ENCODE results near the gene KLHL29. TPM values are rescaled to one million over a fixed set of nuclear protein-coding genes. Genes with fewer than 3 reads are reported as not detected.

The KLHL29 gene
- total RNA-seq, 1 donor from 2014 or later, result 3.6 TPM

DNA sequence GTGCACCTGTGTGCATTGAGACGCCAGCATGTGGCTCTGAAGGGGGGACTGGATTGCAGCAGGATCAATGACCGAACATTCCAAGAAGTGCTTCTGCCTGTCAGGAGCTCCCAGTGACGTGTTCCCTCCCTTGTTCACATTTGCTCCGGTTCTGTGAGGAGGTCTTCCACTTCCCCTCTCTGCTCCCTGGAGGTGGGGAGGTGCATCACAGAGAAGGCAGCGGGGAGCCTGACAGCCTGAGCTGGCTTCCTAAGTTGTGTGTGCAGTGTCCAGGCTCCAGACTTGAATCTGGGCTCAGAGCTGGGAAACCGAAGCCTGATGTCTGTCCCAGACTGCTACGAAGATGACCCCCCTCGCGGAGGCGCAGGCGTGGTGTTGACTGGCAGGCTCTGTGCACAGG lies 171.0 kb downstream of the KLHL29 start:
- no peak for ATAC-seq

DNA sequence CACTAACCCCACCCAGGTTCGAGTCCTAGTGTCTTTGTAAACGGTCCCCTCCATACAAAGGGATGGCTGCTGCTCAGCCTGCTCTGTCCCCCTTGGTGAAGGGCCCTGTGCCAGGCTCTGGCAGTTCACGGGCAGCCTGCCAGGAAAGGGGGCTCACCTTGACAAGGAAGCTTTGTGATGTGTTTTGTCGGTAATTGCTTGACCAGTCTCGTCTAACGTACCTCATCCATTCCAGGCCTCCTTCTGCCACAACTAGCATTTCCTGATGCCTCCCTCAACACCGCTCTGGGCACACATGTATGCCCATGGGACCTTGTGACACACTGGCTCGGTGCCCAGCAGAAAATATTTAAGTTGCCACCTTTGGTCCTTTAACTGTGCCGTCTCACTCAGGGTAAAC lies 171.9 kb downstream of the KLHL29 start:
- no peak for ATAC-seq

DNA sequence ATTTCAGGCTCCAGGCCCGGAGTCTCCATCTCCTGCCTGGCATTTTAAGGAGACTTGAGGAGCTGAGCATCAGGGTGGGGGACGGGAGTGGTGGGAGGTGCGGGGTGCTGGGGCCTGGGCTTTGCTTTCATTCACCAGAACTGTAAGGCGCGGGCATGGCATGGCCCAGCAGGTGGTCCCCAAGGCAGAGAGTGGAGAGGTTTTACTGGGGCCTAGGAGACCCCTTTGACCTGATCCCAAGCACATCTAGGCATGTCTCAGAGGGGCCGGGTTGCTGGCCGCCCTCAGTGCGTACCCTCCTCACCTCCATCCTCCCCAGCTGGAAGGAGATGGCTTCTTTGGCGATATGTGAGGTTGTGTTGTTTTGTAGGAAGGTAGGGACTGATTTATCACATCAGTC lies 172.5 kb downstream of the KLHL29 start:
- no peak for ATAC-seq

DNA sequence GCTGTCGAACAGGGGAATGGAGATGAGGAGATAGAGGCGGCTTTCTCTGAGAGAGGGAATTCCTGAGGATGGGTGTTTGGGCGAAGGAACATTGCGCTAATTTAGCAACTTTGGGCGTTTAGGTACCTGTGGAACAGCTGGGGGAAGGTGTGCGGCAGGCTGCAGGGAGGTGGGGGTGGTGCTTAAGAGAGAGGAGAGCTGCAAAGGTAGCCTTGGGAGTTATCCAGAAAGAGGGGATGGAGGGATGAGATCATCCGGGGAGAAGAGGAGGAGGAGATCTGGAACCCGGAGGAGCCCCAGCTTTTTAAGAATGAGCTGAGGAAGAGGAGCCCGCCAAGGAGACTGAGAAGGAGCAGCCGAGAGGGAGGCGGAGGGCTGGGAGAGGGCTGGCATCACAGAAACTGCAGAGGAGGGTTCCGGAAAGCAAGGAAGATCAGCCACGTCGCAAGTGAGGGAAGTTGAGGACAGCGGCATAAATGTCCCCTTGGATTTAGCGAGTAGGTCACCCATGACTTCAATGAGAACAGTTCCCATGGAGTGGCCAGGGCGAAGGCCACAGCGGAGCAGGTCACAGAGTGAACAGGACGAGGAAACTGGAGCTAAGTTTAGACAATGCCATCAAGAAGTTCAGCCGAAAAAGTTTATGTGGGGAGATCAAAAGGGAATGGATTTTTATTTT lies 174.7 kb downstream of the KLHL29 start:
- no peak for ATAC-seq

DNA sequence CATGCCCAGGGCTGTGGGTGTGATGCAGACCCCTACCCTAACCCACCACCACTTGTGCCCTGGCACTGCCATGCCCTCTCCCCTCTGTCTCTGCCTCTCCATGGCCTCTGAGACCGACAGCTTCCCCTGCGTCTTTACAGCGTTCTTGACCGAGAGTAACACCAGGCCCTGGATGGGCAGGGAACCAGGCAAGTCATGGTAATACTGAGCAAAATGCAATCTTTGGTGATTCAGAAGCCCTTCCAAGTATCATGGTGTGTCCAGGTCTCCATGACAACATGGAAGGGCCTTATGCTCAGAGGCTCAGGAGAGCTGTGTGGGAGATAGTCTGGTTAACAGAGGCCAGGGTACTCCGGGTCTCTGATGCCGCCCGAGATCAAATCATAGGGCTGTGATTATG lies 176.1 kb downstream of the KLHL29 start:
- ATAC-seq, result no peak

DNA sequence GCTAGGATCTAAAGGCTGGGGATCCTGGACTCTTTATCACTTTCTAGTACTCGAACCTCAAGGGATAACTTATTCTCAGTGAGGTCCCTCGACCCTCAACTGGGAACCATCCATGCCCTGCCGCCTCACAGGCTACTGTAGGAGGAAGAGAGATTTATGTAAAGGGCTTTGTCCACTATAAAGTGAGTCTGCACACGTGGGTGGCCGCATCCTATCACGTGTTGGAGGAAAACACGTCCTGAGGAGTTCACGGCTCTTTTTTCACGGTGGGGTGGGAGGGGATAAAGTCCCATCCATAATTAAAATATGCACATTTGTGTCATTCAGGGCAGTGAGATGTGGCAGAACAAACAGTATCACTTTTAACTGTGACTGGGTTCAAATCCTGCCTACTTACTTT lies 176.6 kb downstream of the KLHL29 start:
- ATAC-seq, result no peak

GRCh38 chr2:23562143-23562542 lies 177.2 kb downstream of the KLHL29 start:
- no peak for ATAC-seq

DNA sequence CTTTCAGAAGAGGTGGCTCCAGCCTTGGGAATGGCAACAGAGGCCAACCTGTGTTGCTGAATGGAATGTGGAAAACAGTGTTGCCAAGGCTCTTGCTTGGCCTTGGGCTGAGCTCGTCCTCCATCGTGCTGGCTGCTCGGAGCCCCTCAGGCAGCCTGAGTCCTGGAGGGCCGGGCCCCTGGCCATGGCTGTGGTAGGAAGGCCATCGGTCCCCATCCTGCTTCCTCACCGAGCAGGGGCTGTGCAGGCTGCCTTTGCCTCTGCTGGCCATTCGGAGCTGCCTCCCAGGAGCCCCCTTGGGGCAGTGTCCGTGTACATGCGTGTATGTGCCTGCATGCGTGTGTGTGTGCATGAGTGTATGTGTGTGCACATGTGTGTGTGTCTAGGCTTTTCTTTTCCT lies 178.2 kb downstream of the KLHL29 start:
- ATAC-seq, result no peak

GRCh38 chr2:23563673-23564614 lies 179.0 kb downstream of the KLHL29 start:
- peak; percentile 73 for ATAC-seq

GRCh38 chr2:23564615-23564960 lies 179.6 kb downstream of the KLHL29 start:
- peak; percentile 25 for ATAC-seq

DNA sequence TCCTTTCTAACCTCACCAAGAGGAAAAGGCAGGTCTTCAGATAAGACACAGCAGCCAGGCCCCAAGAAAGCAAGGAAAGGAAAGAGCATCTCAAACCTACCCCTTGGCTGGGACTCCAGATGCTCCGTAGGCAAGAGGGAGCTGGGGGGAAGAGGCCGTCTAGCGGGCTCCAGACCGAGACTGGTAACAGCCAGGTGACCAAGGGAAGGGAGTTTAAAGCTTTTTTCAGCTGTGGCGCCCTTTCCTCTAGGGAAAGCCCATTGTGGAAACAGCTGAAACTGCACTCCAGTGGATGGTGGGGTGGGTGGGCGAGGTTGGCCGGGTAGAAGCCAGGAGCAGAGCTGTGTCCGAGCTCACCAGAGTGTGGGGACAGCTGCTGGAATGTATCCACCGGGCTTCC lies 180.4 kb downstream of the KLHL29 start:
- ATAC-seq, result no peak

DNA sequence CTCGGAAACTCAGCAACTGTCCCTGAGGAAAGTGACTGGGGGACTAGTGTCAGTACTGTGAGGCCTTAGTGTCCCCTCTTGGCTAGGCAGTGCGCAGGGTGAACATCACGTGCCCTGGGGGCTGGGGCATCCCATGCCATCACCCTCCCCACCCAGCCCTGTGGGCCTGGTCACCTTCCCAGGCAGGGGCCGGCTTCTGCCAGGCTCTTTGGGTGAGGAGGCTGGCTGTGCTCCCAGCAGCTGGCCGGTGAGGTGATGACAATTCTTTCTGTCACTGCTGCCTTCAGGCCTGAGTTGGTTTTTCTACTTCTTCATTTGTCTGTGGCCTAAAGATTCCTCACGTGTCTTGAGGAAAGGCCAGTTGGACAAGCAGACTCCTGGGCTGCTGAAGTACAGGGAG lies 180.8 kb downstream of the KLHL29 start:
- no peak for ATAC-seq

DNA sequence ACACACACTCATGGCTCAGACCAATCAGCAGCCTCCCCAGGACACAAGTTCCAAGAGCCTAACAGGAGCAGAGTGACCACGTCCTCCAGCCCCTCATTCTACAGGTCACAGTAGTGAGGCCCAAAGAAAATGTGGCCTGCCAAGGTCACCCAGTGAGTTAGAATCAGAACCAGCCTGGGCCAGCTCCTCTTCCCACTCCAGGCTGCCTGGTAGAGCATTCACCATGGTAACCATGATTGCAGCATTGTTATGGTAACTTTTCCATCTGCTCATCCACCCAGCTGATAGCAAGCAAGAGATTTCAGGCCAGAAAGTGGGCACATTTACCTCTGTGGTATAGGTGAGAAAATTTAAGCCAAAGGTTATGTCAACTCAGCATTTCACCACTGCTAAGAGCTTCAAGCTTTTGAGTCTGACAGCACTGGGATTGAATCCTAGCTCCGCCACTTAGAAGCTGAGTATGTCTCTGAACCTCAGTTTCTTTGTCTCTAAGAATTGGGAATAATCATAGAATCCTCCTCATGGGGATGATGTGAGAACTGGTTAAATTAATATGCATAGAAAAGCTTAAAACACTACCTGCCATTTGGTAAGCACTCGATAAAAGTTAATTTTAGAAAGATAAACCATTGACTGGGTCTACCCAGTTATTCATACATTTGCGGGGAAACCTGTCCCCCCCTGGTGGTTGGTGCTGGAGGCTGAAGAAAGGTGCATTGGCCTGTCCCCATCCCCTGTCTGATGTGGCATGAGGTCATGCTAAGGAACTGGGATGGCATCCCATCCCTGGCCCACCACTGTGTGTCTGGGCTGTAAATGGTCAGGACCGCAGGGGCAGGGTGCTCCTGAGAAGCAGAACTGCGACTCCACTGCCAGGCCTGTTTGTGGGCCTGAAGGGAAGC lies 181.5 kb downstream of the KLHL29 start:
- no peak for ATAC-seq

DNA sequence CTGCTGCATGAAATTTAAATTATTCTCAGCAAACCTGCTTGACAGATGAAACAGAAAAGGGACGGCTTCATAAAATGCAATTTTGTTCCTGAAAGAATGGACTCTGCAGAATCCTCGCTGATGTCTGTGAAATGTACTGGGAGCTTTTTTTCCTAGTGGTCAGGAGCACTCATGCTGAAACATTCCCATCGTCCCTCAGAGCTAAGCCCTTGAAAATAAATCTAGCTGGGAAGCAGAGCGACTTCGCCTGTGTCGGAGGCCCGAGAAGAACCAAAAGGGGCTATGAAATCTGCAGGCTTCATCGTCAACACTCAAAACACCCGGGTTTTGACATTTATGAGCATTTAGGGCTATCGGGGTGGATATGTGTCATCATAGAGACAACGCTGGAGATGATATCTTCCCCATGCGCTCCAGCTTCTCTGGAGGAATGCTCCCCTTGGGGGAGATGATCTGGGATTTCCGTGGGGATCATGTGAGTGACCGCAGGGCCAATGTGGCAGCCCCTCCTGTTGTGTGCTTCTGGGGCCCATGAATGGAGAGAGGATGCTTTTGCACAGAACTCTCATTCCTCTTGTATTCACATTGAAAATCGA lies 182.3 kb downstream of the KLHL29 start:
- ATAC-seq, result no peak

DNA sequence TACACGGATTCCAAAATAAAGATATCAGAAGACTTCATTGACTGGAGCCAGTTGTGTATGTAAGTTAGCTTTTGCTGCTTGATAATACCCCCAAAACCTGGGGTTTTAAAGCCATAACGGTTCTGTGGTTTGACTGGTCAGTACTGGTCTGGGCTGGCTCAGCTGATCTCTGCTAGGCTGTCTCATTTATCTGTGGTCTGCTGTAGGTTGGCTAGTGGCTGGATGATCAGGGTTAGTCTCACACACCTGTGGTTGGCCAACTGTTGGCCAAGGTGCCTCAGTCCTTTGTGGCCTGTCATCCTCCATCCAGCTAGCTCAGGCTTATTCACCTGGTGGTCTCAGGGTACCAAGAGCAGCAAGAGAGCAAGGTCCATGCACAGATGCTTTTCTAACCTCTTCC lies 183.2 kb downstream of the KLHL29 start:
- ATAC-seq, result no peak

DNA sequence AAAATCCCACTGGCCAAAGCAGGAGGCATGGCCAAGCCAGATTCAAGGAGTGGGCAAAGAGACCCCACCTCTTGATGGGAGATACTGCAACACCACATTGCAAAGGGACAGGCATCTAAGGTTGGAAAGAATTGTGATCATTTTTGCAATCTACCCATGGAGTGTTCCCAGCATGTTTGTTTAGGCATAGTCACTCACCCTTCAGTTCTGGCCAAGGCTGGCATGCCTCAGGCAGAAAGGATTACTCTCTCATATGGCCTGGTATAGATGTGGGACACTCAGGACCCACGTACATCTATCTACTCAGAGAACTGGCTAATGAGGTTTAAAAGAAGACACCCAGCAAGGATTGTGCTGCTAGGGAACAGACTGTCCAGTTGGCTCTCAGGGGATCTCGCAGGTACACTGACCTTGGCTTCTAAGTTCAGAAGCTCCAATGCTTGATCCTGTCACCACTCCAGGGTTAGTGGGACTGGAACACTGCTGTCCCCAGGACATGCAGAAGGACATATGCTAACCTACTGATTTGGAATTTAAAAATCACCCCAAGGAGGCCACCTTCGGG lies 183.7 kb downstream of the KLHL29 start:
- no peak for ATAC-seq

DNA sequence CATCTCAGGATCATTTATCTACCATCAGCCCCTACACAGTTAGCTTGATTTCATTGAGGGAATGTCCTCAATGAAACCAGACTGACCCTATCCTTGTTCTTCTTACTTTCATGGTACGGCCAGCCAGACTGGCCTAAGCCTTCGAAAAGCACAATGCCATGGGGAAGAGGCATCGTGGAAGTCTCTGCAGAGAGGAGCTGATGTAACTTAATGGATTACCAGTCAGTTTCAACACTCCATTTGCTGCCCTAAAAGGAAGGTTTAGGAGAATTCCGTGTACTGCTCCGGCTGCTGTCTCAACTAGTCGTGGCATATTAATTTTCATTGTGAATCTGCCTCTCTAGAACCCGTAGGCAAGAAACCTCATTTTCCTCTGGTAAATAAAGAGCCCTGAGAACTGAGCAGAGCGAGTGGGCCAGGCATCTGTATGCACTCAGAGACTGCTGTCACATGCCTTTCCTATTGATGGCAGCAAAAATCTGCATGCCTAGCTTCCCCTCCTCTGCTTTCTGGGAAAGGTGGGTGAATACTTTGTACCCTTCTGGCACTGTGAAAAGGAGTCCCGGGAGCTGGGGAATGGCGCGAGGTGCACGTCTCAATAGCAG lies 184.9 kb downstream of the KLHL29 start:
- ATAC-seq, result peak; percentile 64

DNA sequence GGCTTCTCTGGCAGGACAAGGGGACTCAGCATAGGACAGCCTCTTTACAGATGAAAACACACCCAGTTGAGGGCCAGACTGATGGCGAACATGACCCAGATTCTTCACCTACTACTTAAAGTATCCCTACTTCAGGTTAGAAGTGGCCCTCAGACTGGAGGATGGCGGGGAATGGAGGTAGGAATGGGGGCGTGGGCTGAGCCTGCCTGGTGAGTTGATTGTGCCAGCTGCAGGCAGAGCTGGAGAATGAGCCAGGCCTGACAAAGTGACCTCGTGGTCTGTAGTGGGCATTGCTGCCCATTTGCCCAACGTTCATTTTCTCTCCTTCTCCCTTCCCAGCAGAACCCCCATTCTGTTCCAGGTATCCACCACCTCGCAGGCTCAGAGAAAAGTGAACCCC lies 186.1 kb downstream of the KLHL29 start:
- ATAC-seq, result no peak

- ATAC-seq, result no peak
Measured at GRCh38 chr2:23571527-23572282, 186.7 kb downstream of the KLHL29 start.

DNA sequence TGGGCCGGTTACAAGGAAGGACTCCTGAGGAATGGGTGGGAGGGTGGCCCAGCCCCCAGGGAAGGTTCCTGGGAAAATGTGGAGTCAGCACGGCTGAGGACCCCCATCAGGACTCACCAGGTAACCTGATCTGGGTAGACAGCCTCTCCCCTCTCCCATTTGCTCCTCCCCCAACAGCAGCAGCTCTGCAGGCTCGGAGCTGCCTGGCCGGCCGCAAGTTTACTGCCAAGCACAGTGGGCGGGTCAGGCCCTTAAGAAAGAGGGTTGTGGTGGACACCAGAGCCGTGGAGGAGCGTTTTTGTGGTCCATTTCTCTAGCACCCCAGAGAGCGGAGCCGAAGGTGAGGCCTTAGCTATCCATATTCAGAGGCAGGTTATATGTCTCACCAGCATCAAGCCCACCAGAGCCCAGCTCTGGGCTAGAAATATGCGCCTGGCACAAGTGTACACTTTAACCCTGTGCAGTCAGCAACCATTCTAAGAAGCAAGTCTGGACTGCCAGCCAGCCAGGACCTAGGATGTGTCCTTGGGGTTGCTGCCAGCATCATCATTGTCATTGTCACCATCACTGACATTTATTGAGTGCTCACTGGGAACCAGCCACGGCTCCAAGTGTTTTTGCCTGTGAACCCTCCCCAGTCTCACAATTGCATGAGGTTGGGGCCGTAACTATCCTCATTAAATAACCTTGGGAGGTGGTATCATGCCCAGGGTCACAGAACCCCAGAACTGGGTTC lies 190.1 kb downstream of the KLHL29 start:
- ATAC-seq, result no peak

All from esophagus mucosa (tissue), 1 donor.